Prostate gland (tissue), 2 donors: Measurements from ENCODE around the gene OTOP2.

ENCODE experiments used
- CTCF ChIP-seq, 4 experiments: fragments of 200-600 bp in 2 of 4; fragments of 450-650 bp in 2 of 4; sonication (generic) in 2 of 4; IDR thresholded peaks; 1 replicate in 3 of 4; 2 replicates in 1 of 4; pipeline ENCODE4 v1.5.1; 2016 to 2019; ENCODE audit warnings: antibody characterized with exemption in 4 of 4, mild to moderate bottlenecking in 2 of 4, moderate library complexity in 2 of 4
- POLR2AphosphoS5 ChIP-seq: sonication (generic); formaldehyde crosslinking; IDR thresholded peaks from one replicate; pipeline ENCODE4 v1.6.1; 2017; ENCODE audit warnings: antibody characterized with exemption

GRCh38 chr17:74971069-74971841 lies 47.2 kb downstream of the OTOP2 start:
- no peak for TF ChIP-seq CTCF (IDR thresholded peaks at IDR 0.05)
- no peak for TF ChIP-seq POLR2AphosphoS5
